SJSA1 (cell line): Measurements from ENCODE around the gene ABL1. TPM values are rescaled to one million over a fixed set of nuclear protein-coding genes. Genes with fewer than 3 reads are reported as not detected.

Experiments used
- DNase-seq, 2 experiments: peaks; one replicate each; pipeline ENCODE4 v3.0.0-alpha.2; 2015 to 2020; ENCODE audit warnings: low spot score in 2 of 2, low read depth in 1 of 2
- H3K27ac ChIP-seq: fragments of 250-450 bp; sonication (Bioruptor Pico); 2 replicates; pipeline ENCODE4 v1.5.1; 2020; ENCODE audit warnings: mild to moderate bottlenecking, moderate library complexity
- H3K27me3 ChIP-seq: fragments of 250-450 bp; sonication (Bioruptor Pico); replicated peaks from 2 replicates; pipeline ENCODE4 v1.5.1; 2020; ENCODE audit warnings: mild to moderate bottlenecking, moderate library complexity
- H3K36me3 ChIP-seq: fragments of 250-450 bp; sonication (Bioruptor Pico); 2 replicates; pipeline ENCODE4 v1.5.1; 2020; ENCODE audit warnings: mild to moderate bottlenecking
- H3K4me1 ChIP-seq: fragments of 250-450 bp; sonication (Bioruptor Pico); replicated peaks from 2 replicates; pipeline ENCODE4 v1.6.1; 2021; ENCODE audit warnings: mild to moderate bottlenecking
- H3K4me3 ChIP-seq: fragments of 250-450 bp; sonication (Bioruptor Pico); 2 replicates; pipeline ENCODE4 v1.5.1; 2020; ENCODE audit warnings: mild to moderate bottlenecking
- H3K9me3 ChIP-seq: fragments of 250-450 bp; sonication (Bioruptor Pico); replicated peaks from 2 replicates; pipeline ENCODE4 v1.5.1; 2020; ENCODE audit warnings: mild to moderate bottlenecking
- total RNA-seq: library from RNA; depleted of rRNA; stranded (reverse); fragments of >200 nt; shearing (Covaris generic); gene quantifications from 2 replicates; pipeline ENCODE4 v1.2.3, GENCODE V29; 2014

The ABL1 gene
- total RNA-seq, 1 experiment from 2014 or later, result 24.7 TPM

DNA sequence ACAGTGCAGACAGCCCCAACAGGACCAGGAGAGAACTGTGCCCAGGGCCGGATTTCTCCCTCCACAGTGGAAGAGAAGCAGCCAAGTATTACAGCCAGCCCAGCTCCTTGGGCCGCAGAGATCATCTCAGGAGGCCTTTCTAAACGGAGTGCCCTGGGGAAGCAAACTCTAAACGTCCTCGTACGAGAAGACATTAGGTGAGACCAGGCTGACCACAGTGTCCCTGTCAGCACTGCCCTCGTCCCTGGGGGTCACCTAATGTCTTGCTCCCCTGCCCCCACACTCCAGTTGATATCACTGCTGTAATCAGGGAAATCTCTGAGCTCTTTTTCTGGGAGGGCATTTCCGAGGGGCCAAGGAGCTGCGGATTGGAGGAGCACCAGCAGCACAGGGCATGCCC, 55.1 kb downstream of the ABL1 start:
- Histone ChIP-seq H3K4me1 (no peaks in the 10 kb centered on the region), H3K9me3 (no peaks in the 10 kb centered on the region), H3K36me3 (peaks cover 52% of the 10 kb centered on the region), H3K4me3 (no peak overlapping the region), H3K27me3 (no peaks in the 10 kb centered on the region), H3K27ac (no peak overlapping the region)
- DNase-seq, result no peak

DNA sequence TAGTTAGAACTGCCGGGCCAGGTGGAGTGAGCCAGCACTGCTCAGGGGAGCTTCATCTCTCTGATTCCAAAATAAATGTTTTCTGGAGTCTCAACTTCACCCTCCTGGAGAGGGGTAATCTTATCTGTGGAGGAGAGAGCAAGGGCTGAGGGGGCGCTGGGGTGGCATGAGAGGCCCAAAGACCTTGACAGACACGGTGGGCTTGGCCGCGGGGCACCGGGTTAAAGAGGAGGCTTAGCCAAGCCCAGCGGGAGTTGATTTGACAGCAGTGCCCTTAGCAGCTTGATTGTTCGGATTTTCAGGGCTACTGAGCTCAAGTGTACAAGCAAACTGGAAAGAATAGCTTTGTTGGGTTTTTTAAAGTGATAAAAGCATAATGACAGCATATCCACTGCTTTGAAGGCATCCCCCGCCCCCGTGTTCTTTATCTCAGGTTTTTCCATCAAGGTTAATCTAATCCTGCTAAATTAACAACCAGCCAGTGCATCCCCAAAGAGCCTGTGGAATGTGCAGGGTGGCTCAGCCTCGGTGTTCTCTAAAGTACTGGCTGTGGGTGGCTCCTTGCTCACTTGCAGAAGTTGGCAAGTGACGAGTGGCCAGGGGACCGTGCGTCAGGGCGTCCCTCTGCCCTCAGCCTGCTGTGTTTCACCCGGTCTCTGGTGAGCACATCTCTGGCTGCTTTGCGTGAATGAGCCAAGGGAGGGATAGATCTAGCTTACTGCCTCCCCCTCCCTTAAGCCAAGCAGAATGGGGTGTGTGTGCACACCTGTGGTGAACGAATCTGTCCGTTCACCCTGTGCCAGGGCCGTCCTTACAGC, 56.0 kb downstream of the ABL1 start:
- DNase-seq, result no peak
- H3K9me3 ChIP-seq, result no peaks in the 10 kb centered on the region
- H3K27me3 ChIP-seq, result no peaks in the 10 kb centered on the region
- no peak overlapping the region for H3K4me3 ChIP-seq
- H3K4me1 ChIP-seq, result no peaks in the 10 kb centered on the region
- no peak overlapping the region for H3K27ac ChIP-seq
- peaks cover 43% of the 10 kb centered on the region for H3K36me3 ChIP-seq

DNA sequence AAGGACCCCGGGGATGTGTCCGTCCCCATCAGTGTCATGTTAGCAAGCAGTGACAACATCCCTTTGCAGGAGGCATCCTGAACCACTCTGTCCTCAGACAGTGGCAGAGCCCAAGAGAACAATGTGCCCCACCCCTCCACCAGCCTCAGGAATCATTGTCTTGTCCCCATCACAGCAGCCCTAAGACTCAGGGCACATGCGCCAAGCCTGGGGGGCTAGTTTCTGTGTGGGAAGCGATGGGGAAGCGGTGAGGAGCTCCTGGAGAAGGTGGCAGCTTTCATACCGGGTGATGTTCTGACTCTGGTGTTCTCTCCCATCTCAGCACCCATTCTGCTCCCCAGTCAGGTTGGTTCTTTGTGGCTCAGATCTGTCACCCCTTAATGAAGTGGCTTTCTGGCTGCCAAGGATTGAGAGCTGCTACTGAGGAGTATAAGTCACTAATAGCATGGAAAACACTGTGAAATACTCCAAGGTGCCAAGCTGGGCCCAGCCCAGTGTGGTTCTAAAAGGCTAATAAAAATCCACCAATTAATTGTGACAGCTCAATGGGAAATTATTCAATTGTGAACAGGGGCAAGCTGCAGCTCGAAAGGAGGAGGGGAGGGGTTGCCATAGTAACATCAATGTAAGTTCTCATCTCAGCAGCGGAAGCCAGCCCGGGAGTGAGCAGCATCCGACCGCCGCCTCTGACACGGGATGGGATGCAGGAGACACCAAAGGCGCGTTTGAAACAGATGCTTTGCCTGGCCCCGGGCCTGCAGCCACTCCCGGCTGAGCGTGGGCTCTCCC, 56.8 kb downstream of the ABL1 start:
- H3K36me3 ChIP-seq, result peaks cover 35% of the 10 kb centered on the region

DNA sequence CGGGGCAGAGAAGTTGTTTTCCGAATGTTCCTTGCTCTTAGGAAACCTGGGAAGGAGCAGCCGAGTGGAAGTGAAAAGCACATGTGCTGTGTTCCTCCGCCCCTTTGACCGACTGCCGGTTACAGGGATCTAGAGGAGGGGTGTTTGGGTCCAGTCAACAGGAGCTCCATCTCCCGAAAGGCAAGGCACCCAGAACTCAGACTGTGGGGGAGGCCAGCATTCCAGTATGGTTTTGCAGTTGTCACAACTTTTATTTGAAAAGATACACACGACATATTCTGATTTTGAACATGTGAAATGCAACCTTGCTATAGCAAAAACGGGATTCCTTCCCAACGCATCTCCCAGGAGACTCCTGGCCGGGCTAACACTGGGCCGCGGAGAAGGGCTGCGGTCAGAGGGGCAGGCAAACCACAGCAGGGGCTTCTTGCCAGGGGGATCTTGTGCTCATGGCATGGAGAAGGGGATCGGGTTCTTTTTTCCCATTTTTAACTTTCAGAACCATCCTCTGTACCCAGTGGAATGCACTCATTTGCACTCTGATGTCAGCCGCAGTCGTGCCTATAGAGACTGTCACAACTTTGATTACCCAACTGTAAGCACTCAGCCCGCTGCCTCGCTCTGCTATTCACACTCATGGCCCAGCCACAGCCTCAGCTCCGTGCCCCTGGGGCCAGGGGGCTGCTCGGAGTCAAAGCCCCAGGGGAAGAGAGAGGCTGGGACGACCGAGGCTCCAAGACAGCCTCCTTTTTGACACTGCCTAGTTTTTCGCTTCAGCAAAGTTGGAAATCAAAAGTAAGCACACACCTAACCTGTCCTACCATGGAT, 57.6 kb downstream of the ABL1 start:
- DNase-seq, result no peak
- no peaks in the 10 kb centered on the region for H3K4me1 ChIP-seq
- H3K36me3 ChIP-seq, result peaks cover 27% of the 10 kb centered on the region
- H3K27me3 ChIP-seq, result peaks cover 3% of the 10 kb centered on the region
- no peak overlapping the region for H3K4me3 ChIP-seq
- H3K9me3 ChIP-seq, result no peaks in the 10 kb centered on the region
- H3K27ac ChIP-seq, result no peak overlapping the region

More for the DNA sequence above, 56.8 kb downstream of the ABL1 start:
- H3K27ac ChIP-seq, result no peak overlapping the region
- no peaks in the 10 kb centered on the region for H3K27me3 ChIP-seq
- no peak for DNase-seq
- no peaks in the 10 kb centered on the region for H3K9me3 ChIP-seq
- no peaks in the 10 kb centered on the region for H3K4me1 ChIP-seq
- no peak overlapping the region for H3K4me3 ChIP-seq

DNA sequence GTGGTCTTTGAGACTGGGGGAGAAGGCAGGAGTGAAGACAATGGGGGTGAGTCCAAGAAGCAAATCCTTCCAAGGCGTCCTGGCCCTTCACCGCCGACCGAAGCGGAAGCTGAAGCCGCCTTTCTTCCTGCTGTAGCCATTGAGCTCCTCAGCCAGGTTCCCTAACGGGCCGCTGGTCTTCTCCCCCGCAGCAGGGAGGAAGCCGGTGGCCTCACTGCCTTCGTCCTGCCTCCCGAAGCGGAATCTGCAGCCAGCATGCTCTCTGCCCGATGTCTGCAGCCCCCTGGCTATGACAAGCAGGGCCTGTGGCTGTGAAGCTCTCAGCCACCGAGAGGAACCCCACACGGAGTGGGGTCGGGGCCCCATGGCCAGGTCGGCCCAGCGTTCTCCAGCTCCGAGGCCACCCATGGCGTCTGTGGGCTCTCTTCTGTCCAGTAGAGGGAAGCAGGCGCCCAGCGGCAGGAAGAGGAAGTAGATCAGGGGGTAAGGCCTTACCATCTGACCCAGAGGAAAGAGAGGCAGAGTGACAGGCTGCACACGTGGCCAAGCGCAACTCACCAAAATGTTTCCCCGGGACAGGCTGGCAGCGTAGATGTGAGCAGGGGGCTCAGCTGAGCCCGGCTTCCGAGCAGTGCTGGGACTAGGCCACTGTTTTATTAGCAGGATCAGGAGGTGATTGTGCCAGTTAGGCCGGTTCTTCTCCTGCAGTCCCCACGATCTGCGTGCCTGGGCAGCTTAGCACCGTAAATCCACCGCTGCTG, 58.5 kb downstream of the ABL1 start:
- no peak overlapping the region for H3K4me3 ChIP-seq
- H3K4me1 ChIP-seq, result no peaks in the 10 kb centered on the region
- H3K9me3 ChIP-seq, result no peaks in the 10 kb centered on the region
- peaks cover 10% of the 10 kb centered on the region for H3K27me3 ChIP-seq
- H3K27ac ChIP-seq, result no peak overlapping the region
- DNase-seq, result no peak
- peaks cover 18% of the 10 kb centered on the region for H3K36me3 ChIP-seq

DNA sequence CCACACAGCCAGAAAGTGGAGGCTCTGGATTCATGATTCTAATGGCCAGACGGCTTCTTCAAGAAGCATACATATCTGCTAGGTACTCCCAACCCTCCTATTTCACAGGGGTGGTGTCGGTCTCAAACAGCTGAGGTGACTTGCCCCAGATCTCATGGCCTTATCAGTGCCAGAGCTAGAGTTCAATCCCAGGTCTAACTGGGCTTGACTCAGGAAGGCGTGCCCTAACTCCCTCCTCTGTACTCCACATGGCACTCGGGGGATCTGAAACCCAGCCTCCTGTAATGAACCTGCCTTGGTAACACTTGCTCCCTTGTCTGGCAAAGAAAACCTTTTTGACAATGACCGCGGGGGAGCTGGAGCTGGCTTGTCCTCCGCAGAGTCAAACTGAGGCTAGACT, 59.5 kb downstream of the ABL1 start:
- no peak for DNase-seq
- H3K27ac ChIP-seq, result no peak overlapping the region
- H3K4me1 ChIP-seq, result no peaks in the 10 kb centered on the region
- H3K36me3 ChIP-seq, result peaks cover 13% of the 10 kb centered on the region
- H3K27me3 ChIP-seq, result peaks cover 16% of the 10 kb centered on the region
- H3K9me3 ChIP-seq, result no peaks in the 10 kb centered on the region
- H3K4me3 ChIP-seq, result no peak overlapping the region

DNA sequence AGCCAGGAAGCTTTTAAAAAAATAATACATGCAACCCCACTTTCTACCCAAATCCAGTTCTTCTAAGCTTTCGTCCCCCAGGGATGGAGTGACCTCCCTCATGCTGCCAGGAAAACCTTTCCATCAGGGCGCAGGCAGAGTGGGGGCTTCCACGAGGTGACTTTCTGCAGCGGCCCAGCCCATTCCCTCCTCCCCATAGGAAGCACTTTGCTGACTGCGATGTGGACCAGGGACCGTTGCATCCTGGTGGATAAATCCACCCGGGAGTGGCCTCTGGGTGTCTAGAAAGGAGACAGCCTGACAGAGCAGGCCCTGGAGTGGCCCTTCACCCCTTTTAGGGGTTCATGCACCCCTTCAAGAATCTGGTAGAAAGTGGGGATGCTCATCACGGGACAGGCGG, 60.0 kb downstream of the ABL1 start:
- H3K36me3 ChIP-seq, result peaks cover 9% of the 10 kb centered on the region
- H3K27me3 ChIP-seq, result peaks cover 20% of the 10 kb centered on the region
- no peak overlapping the region for H3K27ac ChIP-seq
- no peak for DNase-seq
- no peaks in the 10 kb centered on the region for H3K4me1 ChIP-seq
- no peaks in the 10 kb centered on the region for H3K9me3 ChIP-seq
- no peak overlapping the region for H3K4me3 ChIP-seq

DNA sequence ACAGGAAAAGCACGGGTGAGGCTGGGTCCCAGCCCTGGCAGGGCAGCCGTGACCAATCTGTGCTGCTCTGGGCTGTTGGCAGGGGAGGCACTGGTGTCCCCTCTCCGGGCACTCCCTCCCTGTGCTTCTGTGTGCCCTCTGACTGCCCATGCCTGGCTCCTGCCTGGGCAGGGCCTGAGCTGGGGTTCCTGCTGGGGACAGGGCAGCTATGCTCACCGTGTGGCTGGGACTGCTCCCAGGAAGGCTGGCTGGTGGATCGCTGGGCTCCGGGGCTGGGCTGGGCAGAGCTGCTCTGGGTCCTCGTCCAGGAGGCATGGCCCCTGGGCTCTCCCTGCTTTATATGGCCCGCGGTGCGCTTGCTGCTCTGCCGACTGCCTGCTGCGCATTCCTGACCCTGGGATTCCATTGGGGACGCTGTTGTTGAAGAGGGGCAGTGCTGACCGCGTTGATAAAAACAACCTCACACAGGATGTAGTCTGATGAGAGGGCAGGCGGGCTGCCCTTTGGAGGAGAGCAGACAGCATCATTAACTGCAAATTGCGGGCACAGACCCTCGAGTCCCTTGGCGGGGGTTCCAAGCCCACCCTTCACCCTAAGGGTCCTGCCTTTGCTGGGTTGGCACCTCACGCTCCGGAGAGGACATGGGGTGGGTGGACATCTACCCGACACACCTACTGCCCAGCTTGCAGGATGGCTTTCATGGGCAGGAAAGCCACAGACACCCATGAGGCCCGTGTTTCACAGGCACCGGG, 60.6 kb downstream of the ABL1 start:
- no peaks in the 10 kb centered on the region for H3K4me1 ChIP-seq
- no peak for DNase-seq
- no peaks in the 10 kb centered on the region for H3K9me3 ChIP-seq
- no peak overlapping the region for H3K4me3 ChIP-seq
- peaks cover 6% of the 10 kb centered on the region; the same call in 1 of the 2 replicates for H3K36me3 ChIP-seq
- no peak overlapping the region for H3K27ac ChIP-seq
- peaks cover 27% of the 10 kb centered on the region for H3K27me3 ChIP-seq

DNA sequence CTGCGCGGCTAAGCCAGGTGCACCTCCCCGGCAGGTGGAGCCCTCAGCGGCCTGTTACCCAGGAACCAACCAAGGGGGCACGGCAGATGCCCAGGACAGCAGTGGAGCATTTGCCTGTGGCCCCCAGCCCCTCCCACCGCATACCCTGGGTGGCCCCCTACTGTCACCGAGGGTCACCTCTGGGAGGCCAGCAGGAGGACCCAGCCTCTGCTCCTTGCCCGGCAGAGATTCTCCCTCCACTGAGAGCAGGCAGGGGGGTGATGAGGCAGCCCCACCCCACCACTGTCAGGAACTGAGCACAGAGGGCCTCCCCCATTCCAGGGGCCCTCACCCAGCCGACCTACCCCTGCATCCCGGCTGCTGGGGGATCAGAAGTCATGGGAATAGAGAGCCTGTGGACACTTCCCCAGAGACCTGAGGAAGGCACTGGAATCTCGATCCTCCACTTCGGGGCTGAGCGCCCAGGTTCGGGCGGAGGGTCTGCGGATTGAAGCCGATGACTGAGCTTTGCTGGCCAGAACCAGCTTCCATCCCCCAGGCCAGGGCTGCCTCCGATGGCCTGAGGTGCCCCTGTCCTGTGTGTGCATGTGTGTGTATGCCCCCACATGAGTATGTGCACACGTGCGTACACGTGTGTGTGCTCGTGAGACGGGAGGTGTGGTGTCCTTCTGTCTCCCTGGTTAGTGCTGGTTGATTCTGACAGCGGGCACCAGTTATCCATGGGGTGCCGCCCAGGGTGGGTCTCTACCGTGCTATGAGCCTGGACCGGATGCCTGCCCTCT, 61.4 kb downstream of the ABL1 start, which contains the start of gene QRFP:
Gene QRFP (minus strand): TSS at position 580 of the 782 bp plus-strand sequence. CDS start 2,974 bp downstream, outside the sequence.
- peaks cover 30% of the 10 kb centered on the region for H3K27me3 ChIP-seq
- peaks cover 6% of the 10 kb centered on the region; the same call in 1 of the 2 replicates for H3K36me3 ChIP-seq
- H3K4me3 ChIP-seq, result no peak within 1 kb of the TSS
- no peak within 1 kb of the TSS for H3K27ac ChIP-seq
- no peak for DNase-seq
- no peaks in the 10 kb centered on the region for H3K9me3 ChIP-seq
- no peaks in the 10 kb centered on the region for H3K4me1 ChIP-seq

DNA sequence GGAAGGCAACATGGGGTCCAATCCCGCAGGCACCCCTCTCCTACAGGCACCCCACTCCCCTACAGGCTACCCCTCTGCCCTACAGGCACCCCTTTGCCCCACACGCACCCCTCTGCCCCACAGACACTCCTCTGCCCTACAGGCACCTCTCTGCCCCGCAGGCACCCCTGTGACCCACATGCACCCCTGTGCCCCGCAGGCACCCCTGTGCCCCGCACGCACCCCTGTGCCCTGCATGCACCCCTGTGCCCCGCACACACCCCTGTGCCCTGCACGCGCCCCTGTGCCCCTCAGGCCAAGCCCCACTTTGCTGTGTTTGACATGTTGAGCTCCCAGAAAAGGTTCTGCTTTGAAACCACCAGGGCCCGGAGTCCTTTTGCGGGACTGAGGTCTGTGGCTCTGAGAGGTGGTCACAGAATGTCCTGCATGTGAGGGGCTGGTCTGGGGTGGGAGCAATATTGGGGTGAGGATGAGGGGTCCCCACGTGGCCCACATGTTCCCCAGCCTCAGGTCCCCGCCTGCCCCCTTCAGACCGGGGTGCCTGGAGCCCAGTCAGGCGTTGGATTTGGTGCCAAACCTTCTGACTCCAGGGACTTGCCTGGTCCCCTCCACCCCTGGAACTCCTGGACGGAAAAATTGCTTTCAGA, 62.2 kb downstream of the ABL1 start:
- H3K9me3 ChIP-seq, result no peaks in the 10 kb centered on the region
- H3K4me3 ChIP-seq, result no peak overlapping the region
- DNase-seq, result no peak
- H3K27me3 ChIP-seq, result peaks cover 35% of the 10 kb centered on the region
- H3K27ac ChIP-seq, result no peak overlapping the region
- no peaks in the 10 kb centered on the region for H3K4me1 ChIP-seq
- peaks cover 6% of the 10 kb centered on the region; the same call in 1 of the 2 replicates for H3K36me3 ChIP-seq

DNA sequence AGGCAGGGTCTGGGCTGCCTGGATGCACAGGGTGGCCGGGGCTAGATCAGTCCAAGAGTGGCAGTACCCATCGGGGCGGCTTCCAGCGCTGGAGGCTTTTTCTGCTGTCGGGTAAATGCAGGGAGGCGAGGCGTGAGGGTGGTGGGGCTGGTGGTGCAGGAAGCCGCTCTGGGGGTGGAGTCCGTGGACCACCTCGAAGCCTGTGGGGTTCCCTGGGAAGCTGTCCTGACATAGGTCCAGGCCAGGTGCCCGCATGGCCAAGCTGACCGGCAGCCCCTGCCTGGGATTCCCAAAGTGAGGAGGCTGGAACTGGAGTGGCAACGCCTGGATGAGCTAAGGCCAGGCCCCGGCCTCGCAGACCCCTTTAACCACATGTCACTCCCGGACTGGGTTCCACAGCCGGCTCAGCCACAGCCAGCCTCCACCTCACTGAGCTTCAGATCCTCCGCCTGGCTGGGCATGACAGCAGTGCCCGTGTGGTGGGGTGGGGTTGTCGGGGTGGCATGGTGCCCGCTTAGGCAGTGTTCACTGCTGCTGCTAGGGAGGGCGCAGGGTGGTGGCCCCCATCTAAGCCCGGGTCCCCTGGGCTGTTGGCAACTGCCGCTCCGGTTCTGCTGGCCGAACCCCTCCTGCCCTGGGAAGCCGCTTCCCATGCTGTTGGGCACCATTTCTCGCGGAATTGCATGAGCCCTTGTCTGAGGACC, 62.9 kb downstream of the ABL1 start:
- Histone ChIP-seq H3K4me3 (no peak overlapping the region), H3K9me3 (no peaks in the 10 kb centered on the region), H3K27me3 (peaks cover 39% of the 10 kb centered on the region), H3K27ac (no peak overlapping the region), H3K36me3 (0 out of 2 replicates have a peak, but pooled peaks cover 2% of the 10 kb centered on the region), H3K4me1 (no peaks in the 10 kb centered on the region)
- no peak for DNase-seq
